SK-N-SH treated with all-trans-retinoic acid at 6 μM for 48 hours (cell line): ENCODE data around the gene PIGW.

ENCODE experiments used
- ATAC-seq: fragments of 200-7000 bp; cut with Tn5 transposase; 3 replicates; pipeline ENCODE4 v1.9.1; 2020; ENCODE audit warnings: mild to moderate bottlenecking, moderate library complexity
- ARNTL ChIP-seq: fragments of 450-650 bp; formaldehyde crosslinking; IDR thresholded peaks from 2 replicates; pipeline ENCODE4 v1.5.0; 2020; ENCODE audit warnings: low read depth, mild to moderate bottlenecking, moderate library complexity, borderline replicate concordance
- BACH2 ChIP-seq: fragments of 250-450 bp; sonication (Bioruptor Pico); IDR thresholded peaks from 2 replicates; pipeline ENCODE4 v1.9.0; 2021; ENCODE audit warnings: mild to moderate bottlenecking, borderline replicate concordance
- CREB5 ChIP-seq: fragments of 250-450 bp; sonication (Bioruptor Pico); IDR thresholded peaks from 2 replicates; pipeline ENCODE4 v1.5.1; 2020; ENCODE audit warnings: low read depth, mild to moderate bottlenecking, moderate library complexity
- CSRNP3 ChIP-seq: fragments of 250-450 bp; sonication (Bioruptor Pico); IDR thresholded peaks from 2 replicates; pipeline ENCODE4 v1.5.1; 2021; ENCODE audit warnings: mild to moderate bottlenecking, moderate library complexity
- ESRRG ChIP-seq: fragments of 250-450 bp; sonication (Bioruptor Pico); IDR thresholded peaks from 2 replicates; pipeline ENCODE4 v1.6.1; 2021; ENCODE audit warnings: mild to moderate bottlenecking
- GLIS3 ChIP-seq: fragments of 250-450 bp; sonication (Bioruptor Pico); IDR thresholded peaks from 2 replicates; pipeline ENCODE4 v1.5.0; 2020; ENCODE audit warnings: mild to moderate bottlenecking, moderate library complexity
- ISL1 ChIP-seq: fragments of 250-450 bp; sonication (Bioruptor Pico); IDR thresholded peaks from 2 replicates; pipeline ENCODE4 v2.1.2; 2022; ENCODE audit warnings: mild to moderate bottlenecking, moderate library complexity
- PATZ1 ChIP-seq: fragments of 250-450 bp; sonication (Bioruptor Pico); IDR thresholded peaks from 2 replicates; pipeline ENCODE4 v1.8.0; 2020; ENCODE audit warnings: mild to moderate bottlenecking, moderate library complexity, borderline replicate concordance
- POU6F1 ChIP-seq: fragments of 250-450 bp; sonication (Bioruptor Pico); IDR thresholded peaks from 2 replicates; pipeline ENCODE4 v1.8.0; 2021; ENCODE audit warnings: low read depth, mild to moderate bottlenecking, moderate library complexity, borderline replicate concordance
- PPARA ChIP-seq: fragments of 250-450 bp; sonication (Bioruptor Pico); IDR thresholded peaks from 2 replicates; pipeline ENCODE4 v1.5.0; 2020; ENCODE audit warnings: mild to moderate bottlenecking, borderline replicate concordance
- RARB ChIP-seq: fragments of 250-450 bp; sonication (Bioruptor Pico); IDR thresholded peaks from 2 replicates; pipeline ENCODE4 v1.8.0; 2021; ENCODE audit warnings: mild to moderate bottlenecking, moderate library complexity
- SNAI2 ChIP-seq: fragments of 250-450 bp; sonication (Bioruptor Pico); IDR thresholded peaks from 2 replicates; pipeline ENCODE4 v1.5.0; 2020; ENCODE audit warnings: mild to moderate bottlenecking, moderate library complexity
- TOX ChIP-seq: fragments of 250-450 bp; sonication (Bioruptor Pico); IDR thresholded peaks from 2 replicates; pipeline ENCODE4 v1.8.0; 2021; ENCODE audit warnings: mild to moderate bottlenecking, moderate library complexity, borderline replicate concordance
- TSHZ2 ChIP-seq: fragments of 250-450 bp; sonication (Bioruptor Pico); IDR thresholded peaks from 2 replicates; pipeline ENCODE4 v1.5.0; 2020; ENCODE audit warnings: mild to moderate bottlenecking, moderate library complexity
- ZFP3 ChIP-seq: fragments of 250-450 bp; sonication (Bioruptor Pico); IDR thresholded peaks from 2 replicates; pipeline ENCODE4 v1.5.0; 2020; ENCODE audit warnings: mild to moderate bottlenecking, moderate library complexity
- ZFP30 ChIP-seq: fragments of 450-650 bp; formaldehyde crosslinking; IDR thresholded peaks from 2 replicates; pipeline ENCODE4 v1.5.0; 2022; ENCODE audit warnings: mild to moderate bottlenecking, moderate library complexity
- ZNF565 ChIP-seq: fragments of 450-650 bp; formaldehyde crosslinking; conservative IDR thresholded peaks from 2 replicates; pipeline ENCODE4 v1.5.0; 2020; ENCODE audit warnings: low read depth, mild to moderate bottlenecking, moderate library complexity
- ZNF70 ChIP-seq: fragments of 450-650 bp; formaldehyde crosslinking; IDR thresholded peaks from 2 replicates; pipeline ENCODE4 v1.5.0; 2020; ENCODE audit warnings: mild to moderate bottlenecking, moderate library complexity

PIGW gene

GRCh38 chr17:36576793-36577192 lies 42.0 kb downstream of the PIGW start (continued):
- TF ChIP-seq CREB5 (CRISPR knock-in tag) (no peak), RARB (CRISPR knock-in tag) (no peak), TOX (CRISPR knock-in tag) (no peak)

GRCh38 chr17:36578671-36579070 lies 43.9 kb downstream of the PIGW start:
- ATAC-seq = no peak
- TF ChIP-seq ESRRG (CRISPR knock-in tag) (no peak), CSRNP3 (CRISPR knock-in tag) (no peak), POU6F1 (CRISPR knock-in tag) (no peak), ARNTL (no peak), ZNF565 (no peak), GLIS3 (CRISPR knock-in tag) (no peak), RARB (CRISPR knock-in tag) (no peak), PATZ1 (CRISPR knock-in tag) (no peak), SNAI2 (CRISPR knock-in tag) (no peak), TSHZ2 (CRISPR knock-in tag) (no peak), ZNF70 (CRISPR knock-in tag) (no peak)

GRCh38 chr17:36583787-36584186 lies 49.0 kb downstream of the PIGW start:
- no peak for ATAC-seq
- TF ChIP-seq ISL1 (no peak), BACH2 (CRISPR knock-in tag) (no peak), ZFP3 (no peak), ARNTL (no peak), PPARA (CRISPR knock-in tag) (no peak), RARB (CRISPR knock-in tag) (no peak), ZNF70 (CRISPR knock-in tag) (no peak), ZFP30 (CRISPR knock-in tag) (no peak), CREB5 (CRISPR knock-in tag) (no peak)

- no peak for ATAC-seq
These were observed 51.4 kb downstream of the PIGW start for GRCh38 chr17:36586138-36586537.

More at GRCh38 chr17:36586138-36586537, 51.4 kb downstream of the PIGW start:
- TF ChIP-seq PATZ1 (CRISPR knock-in tag) = no peak
